ACHN (cell line): ENCODE results near the gene KCNJ14.

Source experiments
- DNase-seq: peaks from one replicate; pipeline ENCODE4 v3.0.0-alpha.2; 2015
- in situ Hi-C: cut with HindIII; loops from 2 replicates; pipeline ENCODE4 v1.10.0; 2017; ENCODE audit warnings: low sequenced_read_pairs, low pct_ligation_motif_present, low pct_unique_long_range_greater_than_20kb

Gene KCNJ14

GRCh38 chr19:48455171-48455907 is at the start of gene KCNJ14:
KCNJ14 (plus strand) TSS chr19:48455574; CDS start chr19:48461725, 6,151 bp downstream.
- in situ Hi-C loops = no loop called here
- no peak for DNase-seq

- in situ Hi-C loops = no loop called here
- no peak for DNase-seq
Measured at GRCh38 chr19:48405850-48406249, 49.5 kb upstream of the KCNJ14 start.

- peak; percentile 72 for DNase-seq
- in situ Hi-C loops = no loop called here
Measured at GRCh38 chr19:48413879-48414587, 41.3 kb upstream of the KCNJ14 start.

GRCh38 chr19:48415395-48415794 is 40.0 kb upstream of the KCNJ14 start:
- DNase-seq = peak; percentile 59

GRCh38 chr19:48415806-48416221 is 39.6 kb upstream of the KCNJ14 start:
- in situ Hi-C loops = no loop called here
- no peak for DNase-seq

More at GRCh38 chr19:48415395-48415794, 40.0 kb upstream of the KCNJ14 start:
- in situ Hi-C loops = no loop called here

- in situ Hi-C loops = no loop called here
- DNase-seq = no peak
Measured at GRCh38 chr19:48417421-48417820, 38.0 kb upstream of the KCNJ14 start.

GRCh38 chr19:48418317-48419064 is 36.9 kb upstream of the KCNJ14 start:
- in situ Hi-C loops = no loop called here
- peak; percentile 30 for DNase-seq

- DNase-seq = no peak
- in situ Hi-C loops = no loop called here
Measured at GRCh38 chr19:48419158-48419920, 36.0 kb upstream of the KCNJ14 start.

GRCh38 chr19:48421548-48421947 is 33.8 kb upstream of the KCNJ14 start:
- DNase-seq = no peak
- in situ Hi-C loops = no loop called here

GRCh38 chr19:48424694-48425219 is 30.6 kb upstream of the KCNJ14 start:
- peak; percentile 57 for DNase-seq
- in situ Hi-C loops = no loop called here

- in situ Hi-C loops = no loop called here
- DNase-seq = no peak
Measured at GRCh38 chr19:48428670-48429069, 26.7 kb upstream of the KCNJ14 start.

GRCh38 chr19:48433337-48433736 is 22.0 kb upstream of the KCNJ14 start:
- in situ Hi-C loops = no loop called here
- DNase-seq = no peak

GRCh38 chr19:48436586-48436985 is 18.8 kb upstream of the KCNJ14 start:
- no peak for DNase-seq
- in situ Hi-C loops = no loop called here

- in situ Hi-C loops = no loop called here
- no peak for DNase-seq
Measured at GRCh38 chr19:48441360-48442050, 13.9 kb upstream of the KCNJ14 start.

- in situ Hi-C loops = no loop called here
- DNase-seq = no peak
Measured at GRCh38 chr19:48442116-48443035, 13.0 kb upstream of the KCNJ14 start.

- in situ Hi-C loops = no loop called here
- no peak for DNase-seq
Measured at GRCh38 chr19:48443256-48443655, 12.1 kb upstream of the KCNJ14 start.

GRCh38 chr19:48443731-48444128 is 11.6 kb upstream of the KCNJ14 start:
- no peak for DNase-seq
- in situ Hi-C loops = no loop called here
